Uterus (tissue), 4 donors: ENCODE data around the gene TP53RK. TPM values are rescaled to one million over a fixed set of nuclear protein-coding genes. Genes with fewer than 3 reads are reported as not detected.

ENCODE experiments used
- DNase-seq, 2 donors: peaks; one replicate each; pipeline ENCODE4 v3.0.0-alpha.2; 2019 to 2020
- H3K27ac ChIP-seq, 2 donors: fragments of 200-600 bp; sonication (generic); 1 replicate in 1 of 2; 2 replicates in 1 of 2; pipeline ENCODE4 v1.5.1; 2016 to 2018
- H3K27me3 ChIP-seq, 2 donors: fragments of 200-600 bp; sonication (generic); one replicate each; pipeline ENCODE4 v1.5.1; 2018 to 2019; ENCODE audit warnings: control low read depth in 1 of 2
- H3K36me3 ChIP-seq, 2 donors: fragments of 200-600 bp; sonication (generic); one replicate each; pipeline ENCODE4 v1.5.1; 2019; ENCODE audit warnings: control low read depth in 1 of 2
- H3K4me1 ChIP-seq, 2 donors: fragments of 200-600 bp; sonication (generic); one replicate each; pipeline ENCODE4 v1.5.1; 2018 to 2019; ENCODE audit warnings: control low read depth in 1 of 2
- H3K4me3 ChIP-seq, 2 donors: fragments of 200-600 bp; sonication (generic); 1 replicate in 1 of 2; 2 replicates in 1 of 2; pipeline ENCODE4 v1.5.1; 2018 to 2019; ENCODE audit warnings: mild to moderate bottlenecking in 1 of 2
- H3K9me3 ChIP-seq, 2 donors: fragments of 200-600 bp; sonication (generic); one replicate each; pipeline ENCODE4 v1.5.1; 2019; ENCODE audit warnings: control low read depth in 1 of 2
- POLR2A ChIP-seq, 2 donors: fragments of 450-650 bp; IDR thresholded peaks; one replicate each; pipeline ENCODE4 v1.6.1; 2016; ENCODE audit warnings: antibody characterized with exemption in 2 of 2, mild to moderate bottlenecking in 1 of 2, moderate library complexity in 1 of 2
- intact Hi-C: fragments of 100-400 bp; cut with DNase I; formaldehyde crosslinking; loops from one replicate; pipeline ENCODE4 v1.15.1; 2023; ENCODE audit warnings: low total_unique reads
- total RNA-seq, 4 donors: library from RNA; depleted of rRNA in 3 of 4; stranded (reverse); fragments of >200 nt in 3 of 4; gene quantifications; one replicate each; pipeline versions ENCODE4 v1.1.0 to v1.2.4, GENCODE V29; 2014 to 2023
- TF ChIP-seq, protein P1 (sequence below), 4 experiments: fragments of 200-600 bp in 2 of 4; fragments of 450-650 bp in 2 of 4; sonication (generic) in 2 of 4; IDR thresholded peaks; one replicate each; pipeline ENCODE4 v1.5.1; 2016 to 2019; ENCODE audit warnings: antibody characterized with exemption in 4 of 4, mild to moderate bottlenecking in 2 of 4, moderate library complexity in 1 of 4
- donor health status: DM: yes; HTN: yes; CAD: no.

The TP53RK gene
- total RNA-seq, 4 donors from 2014 or later: 14.1 to 64.6 (median 40.2) TPM

DNA sequence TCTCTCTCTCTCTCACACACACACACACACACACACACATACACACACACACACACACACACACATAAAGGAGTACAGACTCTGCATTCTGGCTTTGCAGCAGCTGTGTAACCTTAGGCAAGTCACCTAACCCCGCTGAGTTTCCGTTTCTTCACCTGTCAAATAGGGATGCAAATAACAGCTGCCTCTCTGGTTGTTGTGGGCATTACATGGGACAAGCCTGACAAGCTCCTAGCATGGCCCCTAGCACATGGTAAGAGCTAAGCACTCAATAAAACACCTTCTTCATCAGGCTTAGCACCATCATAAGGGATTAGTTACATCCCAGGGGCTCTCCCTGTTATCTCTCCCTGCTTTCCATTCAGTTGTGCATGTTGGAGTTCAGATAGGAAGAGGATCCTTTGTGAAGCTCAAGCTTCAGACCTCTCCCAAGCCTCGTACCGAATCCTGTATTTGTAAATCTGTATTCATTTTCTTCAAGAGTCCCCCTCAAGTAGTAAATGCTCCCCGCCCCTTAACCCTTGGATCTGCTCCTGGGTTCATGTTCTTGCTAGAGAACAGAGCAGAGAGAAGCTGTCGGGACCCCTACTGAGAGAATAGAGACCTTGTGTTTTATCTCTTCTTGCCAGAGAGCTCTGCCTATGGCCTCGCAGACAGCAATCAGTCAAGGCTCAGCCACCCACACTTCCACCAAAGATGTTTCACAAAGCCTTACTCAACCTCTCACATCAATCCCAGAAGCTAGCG lies 40.2 kb downstream of the TP53RK start:
- no peak for TF ChIP-seq POLR2A (IDR thresholded peaks at IDR 0.05)
- TF ChIP-seq, protein P1, sequence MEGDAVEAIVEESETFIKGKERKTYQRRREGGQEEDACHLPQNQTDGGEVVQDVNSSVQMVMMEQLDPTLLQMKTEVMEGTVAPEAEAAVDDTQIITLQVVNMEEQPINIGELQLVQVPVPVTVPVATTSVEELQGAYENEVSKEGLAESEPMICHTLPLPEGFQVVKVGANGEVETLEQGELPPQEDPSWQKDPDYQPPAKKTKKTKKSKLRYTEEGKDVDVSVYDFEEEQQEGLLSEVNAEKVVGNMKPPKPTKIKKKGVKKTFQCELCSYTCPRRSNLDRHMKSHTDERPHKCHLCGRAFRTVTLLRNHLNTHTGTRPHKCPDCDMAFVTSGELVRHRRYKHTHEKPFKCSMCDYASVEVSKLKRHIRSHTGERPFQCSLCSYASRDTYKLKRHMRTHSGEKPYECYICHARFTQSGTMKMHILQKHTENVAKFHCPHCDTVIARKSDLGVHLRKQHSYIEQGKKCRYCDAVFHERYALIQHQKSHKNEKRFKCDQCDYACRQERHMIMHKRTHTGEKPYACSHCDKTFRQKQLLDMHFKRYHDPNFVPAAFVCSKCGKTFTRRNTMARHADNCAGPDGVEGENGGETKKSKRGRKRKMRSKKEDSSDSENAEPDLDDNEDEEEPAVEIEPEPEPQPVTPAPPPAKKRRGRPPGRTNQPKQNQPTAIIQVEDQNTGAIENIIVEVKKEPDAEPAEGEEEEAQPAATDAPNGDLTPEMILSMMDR (IDR thresholded peaks at IDR 0.05): no peak
- intact Hi-C loops: no loop called here

DNA sequence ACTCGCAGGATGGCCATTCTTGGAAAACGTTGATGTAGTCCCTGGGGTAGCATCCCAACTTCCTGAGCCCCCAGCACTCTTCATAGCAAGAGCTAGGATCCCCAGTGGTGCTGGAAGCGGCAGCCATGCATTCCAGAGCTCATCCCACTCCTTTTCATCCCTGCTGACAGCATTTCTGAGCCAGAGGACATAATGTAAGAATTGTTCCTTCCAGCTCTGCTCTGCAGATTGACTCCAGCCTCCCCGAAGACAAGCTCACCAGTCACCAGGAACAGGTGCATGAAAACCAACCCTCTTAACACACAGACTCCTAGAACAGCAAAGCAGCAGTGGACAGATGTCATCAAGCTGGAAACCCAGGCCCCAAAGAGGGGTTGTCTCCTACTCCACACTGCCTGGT lies 41.8 kb downstream of the TP53RK start:
- Histone ChIP-seq H3K9me3 (no peaks in the 10 kb centered on the region), H3K4me3 (no peak overlapping the region), H3K4me1 (peaks cover 0 to 6% of the 10 kb centered on the region in 2 donors), H3K27ac (no peak overlapping the region), H3K27me3 (no peaks in the 10 kb centered on the region), H3K36me3 (no peaks in the 10 kb centered on the region)
- DNase-seq: no peak
- intact Hi-C loops: no loop called here
- TF ChIP-seq, protein P1 (IDR thresholded peaks at IDR 0.05): no peak
- no peak for TF ChIP-seq POLR2A (IDR thresholded peaks at IDR 0.05)

More for the DNA sequence above, 40.2 kb downstream of the TP53RK start:
- Histone ChIP-seq H3K9me3 (no peaks in the 10 kb centered on the region), H3K4me3 (no peak overlapping the region), H3K36me3 (no peaks in the 10 kb centered on the region), H3K27me3 (no peaks in the 10 kb centered on the region), H3K4me1 (peaks cover 0 to 6% of the 10 kb centered on the region in 2 donors), H3K27ac (no peak overlapping the region)
- no peak for DNase-seq

DNA sequence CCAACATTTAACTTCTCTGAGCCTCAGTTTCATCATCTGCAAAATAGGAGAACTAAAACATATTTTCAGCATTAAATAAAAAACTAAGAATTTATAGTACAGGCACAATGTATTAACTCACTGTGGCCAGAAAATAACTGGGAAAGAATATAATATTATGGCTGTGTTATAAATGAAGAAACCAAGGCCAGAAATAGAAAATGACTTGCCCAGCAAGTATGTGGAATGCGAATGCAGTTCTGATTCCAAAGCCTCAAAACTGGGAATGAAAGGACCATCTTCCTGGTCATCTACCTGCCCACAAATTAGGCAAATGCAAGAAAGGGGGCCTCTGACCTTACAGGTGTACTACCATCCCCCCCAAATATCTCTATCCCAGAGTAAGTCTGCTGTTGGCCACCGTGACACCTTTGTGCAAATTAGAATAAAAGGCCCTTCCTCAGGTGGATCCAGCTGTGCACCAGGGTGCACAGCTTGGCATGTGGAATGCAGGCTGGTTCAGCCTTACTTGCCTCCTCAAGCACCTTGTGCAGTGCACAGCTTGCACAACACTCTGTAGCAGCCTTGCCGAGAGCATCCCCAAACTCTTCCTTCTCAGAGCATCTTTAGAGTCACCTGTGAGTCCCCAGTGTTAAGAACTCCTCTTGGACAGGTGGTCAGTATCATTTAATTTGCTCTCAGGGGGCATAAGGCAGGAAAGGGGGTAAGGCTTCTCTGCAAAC lies 42.4 kb downstream of the TP53RK start:
- no peaks in the 10 kb centered on the region for H3K9me3 ChIP-seq
- no peaks in the 10 kb centered on the region for H3K27me3 ChIP-seq
- H3K36me3 ChIP-seq: no peaks in the 10 kb centered on the region
- no peak overlapping the region for H3K27ac ChIP-seq
- H3K4me3 ChIP-seq: no peak overlapping the region
- peaks cover 0 to 6% of the 10 kb centered on the region in 2 donors for H3K4me1 ChIP-seq
- intact Hi-C loops: no loop called here
- DNase-seq: no peak
- no peak for TF ChIP-seq POLR2A (IDR thresholded peaks at IDR 0.05)
- TF ChIP-seq, protein P1 (IDR thresholded peaks at IDR 0.05): no peak

DNA sequence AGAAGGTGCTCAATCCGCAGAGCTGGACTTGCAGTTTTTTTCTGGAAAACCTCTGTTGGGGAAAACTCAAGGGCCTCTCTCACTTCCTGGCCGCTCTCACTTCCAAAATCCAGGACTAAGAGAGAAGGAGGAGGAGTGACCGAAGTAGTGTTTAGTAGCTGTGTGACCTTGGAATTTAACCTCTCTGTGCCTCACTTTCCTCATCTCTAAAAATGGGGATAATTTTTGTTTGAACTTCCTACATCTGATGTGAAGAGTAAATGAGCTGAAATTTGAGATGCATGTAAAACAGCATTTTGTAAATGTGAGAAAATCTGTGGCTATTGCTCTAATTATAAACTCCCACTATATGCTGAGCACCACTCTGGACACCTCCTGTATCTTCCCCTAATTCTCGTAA lies 43.1 kb downstream of the TP53RK start:
- Histone ChIP-seq H3K4me3 (no peak overlapping the region), H3K36me3 (no peaks in the 10 kb centered on the region), H3K27me3 (no peaks in the 10 kb centered on the region), H3K9me3 (no peaks in the 10 kb centered on the region), H3K4me1 (peaks cover 0 to under 1% of the 10 kb centered on the region in 2 donors), H3K27ac (no peak overlapping the region)
- no peak for TF ChIP-seq POLR2A (IDR thresholded peaks at IDR 0.05)
- TF ChIP-seq, protein P1 (IDR thresholded peaks at IDR 0.05): no peak
- no peak for DNase-seq
- intact Hi-C loops: no loop called here

DNA sequence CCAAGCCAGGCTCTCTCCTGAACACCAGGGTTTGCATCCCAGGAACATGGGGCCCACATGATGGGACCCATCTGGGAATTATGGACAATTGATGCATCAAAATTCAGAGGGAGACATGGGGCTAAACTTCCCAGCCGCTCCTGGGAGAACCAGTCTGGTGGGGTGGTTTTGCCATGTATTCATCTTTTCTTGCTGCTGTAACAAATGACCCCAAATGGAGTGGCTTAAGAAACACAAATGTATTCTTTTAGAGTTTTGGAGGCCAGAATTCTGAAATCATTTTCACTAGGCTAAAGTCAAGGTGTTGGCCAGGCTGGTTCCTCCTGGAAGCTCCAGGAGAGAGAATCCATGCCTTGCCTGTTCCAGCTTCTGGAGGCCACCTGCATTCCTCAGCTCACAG lies 44.5 kb downstream of the TP53RK start:
- no peaks in the 10 kb centered on the region for H3K4me1 ChIP-seq
- no peaks in the 10 kb centered on the region for H3K27me3 ChIP-seq
- TF ChIP-seq, protein P1 (IDR thresholded peaks at IDR 0.05): no peak
- no peak for TF ChIP-seq POLR2A (IDR thresholded peaks at IDR 0.05)
- DNase-seq: no peak
- no peaks in the 10 kb centered on the region for H3K9me3 ChIP-seq
- intact Hi-C loops: no loop called here
- H3K36me3 ChIP-seq: no peaks in the 10 kb centered on the region
- H3K4me3 ChIP-seq: no peak overlapping the region
- H3K27ac ChIP-seq: no peak overlapping the region
